DND-41 (cell line): ENCODE results near the gene LY9.

Source experiments
- EZH2 ChIP-seq: IDR thresholded peaks from 3 replicates; pipeline ENCODE4 v1.6.1; 2012; ENCODE audit warnings: borderline replicate concordance, low read depth, mild to moderate bottlenecking, moderate library complexity, low read length, inconsistent platforms; ENCODE audit not compliant: severe bottlenecking
- TF ChIP-seq, protein P1 (sequence below): IDR thresholded peaks from 2 replicates; pipeline ENCODE4 v1.5.1; 2012; ENCODE audit warnings: borderline replicate concordance, low read length, moderate library complexity, mild to moderate bottlenecking; ENCODE audit not compliant: poor library complexity, severe bottlenecking; ENCODE audit errors: extremely low read depth

- TF ChIP-seq, protein P1, sequence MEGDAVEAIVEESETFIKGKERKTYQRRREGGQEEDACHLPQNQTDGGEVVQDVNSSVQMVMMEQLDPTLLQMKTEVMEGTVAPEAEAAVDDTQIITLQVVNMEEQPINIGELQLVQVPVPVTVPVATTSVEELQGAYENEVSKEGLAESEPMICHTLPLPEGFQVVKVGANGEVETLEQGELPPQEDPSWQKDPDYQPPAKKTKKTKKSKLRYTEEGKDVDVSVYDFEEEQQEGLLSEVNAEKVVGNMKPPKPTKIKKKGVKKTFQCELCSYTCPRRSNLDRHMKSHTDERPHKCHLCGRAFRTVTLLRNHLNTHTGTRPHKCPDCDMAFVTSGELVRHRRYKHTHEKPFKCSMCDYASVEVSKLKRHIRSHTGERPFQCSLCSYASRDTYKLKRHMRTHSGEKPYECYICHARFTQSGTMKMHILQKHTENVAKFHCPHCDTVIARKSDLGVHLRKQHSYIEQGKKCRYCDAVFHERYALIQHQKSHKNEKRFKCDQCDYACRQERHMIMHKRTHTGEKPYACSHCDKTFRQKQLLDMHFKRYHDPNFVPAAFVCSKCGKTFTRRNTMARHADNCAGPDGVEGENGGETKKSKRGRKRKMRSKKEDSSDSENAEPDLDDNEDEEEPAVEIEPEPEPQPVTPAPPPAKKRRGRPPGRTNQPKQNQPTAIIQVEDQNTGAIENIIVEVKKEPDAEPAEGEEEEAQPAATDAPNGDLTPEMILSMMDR: no peak
- no peak for TF ChIP-seq EZH2
These were observed 6.8 kb upstream of the LY9 start for GRCh38 chr1:160789051-160789701.
